GM19240 (cell line): ENCODE data around the gene ST8SIA4.
"Not testable (repeated sequence)": the region's sequence is repeated elsewhere in the genome, so short reads cannot be mapped to it uniquely, and the experiment has no call there.

Source experiments
- DNase-seq: peaks from one replicate; pipeline ENCODE4 v3.0.0; 2011; ENCODE audit warnings: low spot score; ENCODE audit not compliant: insufficient read length

ST8SIA4 gene

GRCh38 chr5:100788417-100788816 is 114.7 kb downstream of the ST8SIA4 start:
- no peak for DNase-seq

GRCh38 chr5:100787648-100788047 is 115.4 kb downstream of the ST8SIA4 start:
- no peak for DNase-seq

GRCh38 chr5:100785536-100785935 is 117.5 kb downstream of the ST8SIA4 start:
- DNase-seq = not testable (repeated sequence)

- no peak for DNase-seq
These were observed 122.7 kb downstream of the ST8SIA4 start for GRCh38 chr5:100780376-100780870.

- no peak for DNase-seq
These were observed 123.3 kb downstream of the ST8SIA4 start for GRCh38 chr5:100779669-100780375.

GRCh38 chr5:100777680-100778300 is 125.3 kb downstream of the ST8SIA4 start:
- no peak for DNase-seq

- no peak for DNase-seq
These were observed 127.6 kb downstream of the ST8SIA4 start for GRCh38 chr5:100775533-100775855.

- DNase-seq = no peak
These were observed 130.5 kb downstream of the ST8SIA4 start for GRCh38 chr5:100772548-100772947.

- DNase-seq = no peak
These were observed 131.1 kb downstream of the ST8SIA4 start for GRCh38 chr5:100772006-100772405.

GRCh38 chr5:100771181-100771580 is 131.9 kb downstream of the ST8SIA4 start:
- no peak for DNase-seq

GRCh38 chr5:100768221-100768620 is 134.9 kb downstream of the ST8SIA4 start:
- no peak for DNase-seq

GRCh38 chr5:100762995-100763394 is 140.1 kb downstream of the ST8SIA4 start:
- no peak for DNase-seq

- DNase-seq = no peak
These were observed 141.0 kb downstream of the ST8SIA4 start for GRCh38 chr5:100762108-100762507.

- DNase-seq = no peak
These were observed 141.9 kb downstream of the ST8SIA4 start for GRCh38 chr5:100761192-100761591.

- no peak for DNase-seq
These were observed 142.4 kb downstream of the ST8SIA4 start for GRCh38 chr5:100760688-100761087.

GRCh38 chr5:100758780-100759179 is 144.3 kb downstream of the ST8SIA4 start:
- no peak for DNase-seq

GRCh38 chr5:100758306-100758705 is 144.8 kb downstream of the ST8SIA4 start:
- no peak for DNase-seq

- no peak for DNase-seq
These were observed 145.5 kb downstream of the ST8SIA4 start for GRCh38 chr5:100757618-100758017.
